Activated T-cell treated with anti-CD3 and anti-CD28 coated beads, Interleukin-2, amount 50 U/mL, for 48 hours (primary cell): Measurements from ENCODE around the gene GPR17.

Experiments
- DNase-seq, 2 experiments: peaks; one replicate each; pipeline ENCODE4 v3.0.0-alpha.2; 2020

The GPR17 gene

GRCh38 chr2:127630864-127631540 is 15.0 kb upstream of the GPR17 start:
- DNase-seq, result no peak

- DNase-seq, result no peak
Measured at GRCh38 chr2:127631541-127631996, 14.4 kb upstream of the GPR17 start.

- DNase-seq, result no peak
Measured at GRCh38 chr2:127631997-127632581, 13.9 kb upstream of the GPR17 start.

- peak in 1 of 2 experiments; percentile 40 for DNase-seq
Measured at GRCh38 chr2:127632592-127633489, 13.1 kb upstream of the GPR17 start.

GRCh38 chr2:127633556-127634065 is 12.3 kb upstream of the GPR17 start:
- DNase-seq, result no peak

- DNase-seq, result no peak
Measured at GRCh38 chr2:127634066-127634617, 11.8 kb upstream of the GPR17 start.

- no peak for DNase-seq
Measured at GRCh38 chr2:127634626-127635379, 11.2 kb upstream of the GPR17 start.

- DNase-seq, result no peak
Measured at GRCh38 chr2:127635380-127636237, 10.3 kb upstream of the GPR17 start.

- no peak for DNase-seq
Measured at GRCh38 chr2:127636248-127637235, 9.4 kb upstream of the GPR17 start.

- DNase-seq, result no peak
Measured at GRCh38 chr2:127637236-127637630, 8.7 kb upstream of the GPR17 start.

- DNase-seq, result peak in 1 of 2 experiments; percentile 40
Measured at GRCh38 chr2:127637725-127638252, 8.2 kb upstream of the GPR17 start.

- no peak for DNase-seq
Measured at GRCh38 chr2:127638361-127639110, 7.4 kb upstream of the GPR17 start.

- DNase-seq, result no peak
Measured at GRCh38 chr2:127639111-127639474, 6.9 kb upstream of the GPR17 start.

- peak; percentile 53 to 65 for DNase-seq
Measured at GRCh38 chr2:127640082-127641072, 5.6 kb upstream of the GPR17 start.

- DNase-seq, result peak; percentile 44 to 54
Measured at GRCh38 chr2:127641133-127641532, 4.8 kb upstream of the GPR17 start.

GRCh38 chr2:127641846-127642507 is 4.0 kb upstream of the GPR17 start:
- DNase-seq, result peak; percentile 65 to 66
